K562 (cell line): Measurements from ENCODE around the gene ZER1. TPM values are rescaled to one million over a fixed set of nuclear protein-coding genes. Genes with fewer than 3 reads are reported as not detected.

Experiments
- GTF2A2 ChIP-seq: IDR thresholded peaks from 2 replicates; pipeline ENCODE4 v1.6.1; 2016; ENCODE audit warnings: mild to moderate bottlenecking, missing genetic modification characterization, missing compliant biosample characterization
- SIRT6 ChIP-seq: IDR thresholded peaks from one replicate; pipeline ENCODE4 v1.6.1; 2012; ENCODE audit warnings: low read depth, mild to moderate bottlenecking, control low read depth, inconsistent platforms, low read length, moderate library complexity
- polyA plus RNA-seq, 8 experiments: library from polyadenylated mRNA; depleted of rRNA in 4 of 8; stranded (reverse) in 5 of 8; unstranded in 3 of 8; fragments of >200 nt; fragmentation: Nextera tagmentation in 2 of 8; fragmentation: Illumina TruSeq in 1 of 8; extraction: Ambion mirVana in 2 of 8; extraction: Trizol in 1 of 8; gene quantifications; 2 replicates each; pipeline versions ENCODE4 v1.2.1 to v1.2.3, GENCODE V29; 2011 to 2014; ENCODE audit warnings: inconsistent platforms in 1 of 8, missing spikeins in 1 of 8
- total RNA-seq, 7 experiments: library from RNA; depleted of rRNA in 6 of 7; stranded (reverse); fragments of >200 nt in 6 of 7; fragmentation: Illumina TruSeq in 2 of 7; extraction: Trizol in 2 of 7; gene quantifications; 2 replicates each; pipeline versions ENCODE4 v1.2.1 to v1.2.3, GENCODE V29; 2011 to 2021; ENCODE audit warnings: low replicate concordance in 1 of 7
- TF ChIP-seq, protein P1 (sequence below): fragments of 450-650 bp; IDR thresholded peaks from 2 replicates; pipeline ENCODE4 v1.6.1; 2016; ENCODE audit warnings: borderline replicate concordance
- TF ChIP-seq, protein P2 (sequence below), 2 experiments: fragments of 450-650 bp in 1 of 2; sonication (generic) in 1 of 2; formaldehyde crosslinking in 1 of 2; IDR thresholded peaks; 2 replicates each; pipeline versions ENCODE4 v1.7.1 to v1.9.0; 2016 to 2022; ENCODE audit warnings: inconsistent platforms in 1 of 2, mild to moderate bottlenecking in 1 of 2, missing genetic modification reagents in 1 of 2
- TF ChIP-seq, protein P3 (sequence below): conservative IDR thresholded peaks from 2 replicates; pipeline ENCODE4 v1.6.1; 2011; ENCODE audit warnings: low read depth, mild to moderate bottlenecking, low read length; ENCODE audit not compliant: control insufficient read depth
- TF ChIP-seq, protein P4 (sequence below): sonication (generic); formaldehyde crosslinking; IDR thresholded peaks from 2 replicates; pipeline ENCODE4 v1.4.0; 2020; ENCODE audit warnings: mild to moderate bottlenecking, missing genetic modification reagents

ZER1 gene
- total and polyA plus RNA-seq, 9 of the 15 experiments (the other 6 are each of a cell fraction or from before 2014, with no cell fraction given) = 0.07 to 10.7 (median 6.2) TPM

DNA sequence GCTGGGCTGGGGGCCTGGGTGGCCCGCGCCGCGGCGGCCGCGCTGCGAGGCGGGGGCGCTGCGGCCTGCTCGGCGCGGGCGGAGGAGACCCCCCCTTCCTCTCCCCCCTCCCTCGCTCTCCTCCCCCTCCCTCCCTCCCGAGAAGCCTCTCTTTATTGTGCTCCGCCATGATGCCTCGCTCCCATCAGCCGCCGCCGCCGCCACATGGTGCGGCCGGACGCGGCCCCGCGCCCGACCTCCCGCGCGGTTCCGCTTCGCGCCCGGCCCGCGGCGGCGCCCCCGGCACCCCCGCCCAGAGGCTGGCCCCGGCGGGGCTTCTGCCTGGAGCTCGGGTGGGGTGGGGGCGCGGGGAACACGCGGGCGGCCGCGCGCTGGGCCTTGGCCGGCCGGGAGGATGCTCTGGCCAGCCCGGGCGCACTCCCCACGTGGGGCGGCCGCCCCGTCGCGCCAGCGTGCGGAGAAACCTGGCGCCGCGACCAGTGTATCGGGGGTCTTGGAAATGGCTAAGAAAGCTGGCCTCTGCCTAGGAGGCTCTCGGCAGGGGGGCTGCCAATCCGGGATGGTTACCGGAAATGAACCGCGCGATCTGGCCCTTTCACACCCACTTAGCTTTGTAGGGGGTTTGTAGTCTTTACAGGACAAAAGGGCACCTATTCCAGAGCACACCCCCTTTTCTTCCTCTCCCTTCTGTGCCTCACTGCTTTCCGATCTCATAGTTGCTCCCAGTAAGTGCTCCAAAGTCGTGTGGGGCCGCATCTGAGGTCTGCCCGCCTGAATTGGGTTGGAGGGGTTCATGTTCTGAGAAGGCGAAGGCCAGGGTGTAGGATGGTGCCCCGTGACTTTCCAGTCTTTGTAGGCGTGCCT, 81.7 kb downstream of the ZER1 start (continued):
- TF ChIP-seq, protein P1, sequence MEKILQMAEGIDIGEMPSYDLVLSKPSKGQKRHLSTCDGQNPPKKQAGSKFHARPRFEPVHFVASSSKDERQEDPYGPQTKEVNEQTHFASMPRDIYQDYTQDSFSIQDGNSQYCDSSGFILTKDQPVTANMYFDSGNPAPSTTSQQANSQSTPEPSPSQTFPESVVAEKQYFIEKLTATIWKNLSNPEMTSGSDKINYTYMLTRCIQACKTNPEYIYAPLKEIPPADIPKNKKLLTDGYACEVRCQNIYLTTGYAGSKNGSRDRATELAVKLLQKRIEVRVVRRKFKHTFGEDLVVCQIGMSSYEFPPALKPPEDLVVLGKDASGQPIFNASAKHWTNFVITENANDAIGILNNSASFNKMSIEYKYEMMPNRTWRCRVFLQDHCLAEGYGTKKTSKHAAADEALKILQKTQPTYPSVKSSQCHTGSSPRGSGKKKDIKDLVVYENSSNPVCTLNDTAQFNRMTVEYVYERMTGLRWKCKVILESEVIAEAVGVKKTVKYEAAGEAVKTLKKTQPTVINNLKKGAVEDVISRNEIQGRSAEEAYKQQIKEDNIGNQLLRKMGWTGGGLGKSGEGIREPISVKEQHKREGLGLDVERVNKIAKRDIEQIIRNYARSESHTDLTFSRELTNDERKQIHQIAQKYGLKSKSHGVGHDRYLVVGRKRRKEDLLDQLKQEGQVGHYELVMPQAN = peak; percentile 92
- TF ChIP-seq, protein P2, sequence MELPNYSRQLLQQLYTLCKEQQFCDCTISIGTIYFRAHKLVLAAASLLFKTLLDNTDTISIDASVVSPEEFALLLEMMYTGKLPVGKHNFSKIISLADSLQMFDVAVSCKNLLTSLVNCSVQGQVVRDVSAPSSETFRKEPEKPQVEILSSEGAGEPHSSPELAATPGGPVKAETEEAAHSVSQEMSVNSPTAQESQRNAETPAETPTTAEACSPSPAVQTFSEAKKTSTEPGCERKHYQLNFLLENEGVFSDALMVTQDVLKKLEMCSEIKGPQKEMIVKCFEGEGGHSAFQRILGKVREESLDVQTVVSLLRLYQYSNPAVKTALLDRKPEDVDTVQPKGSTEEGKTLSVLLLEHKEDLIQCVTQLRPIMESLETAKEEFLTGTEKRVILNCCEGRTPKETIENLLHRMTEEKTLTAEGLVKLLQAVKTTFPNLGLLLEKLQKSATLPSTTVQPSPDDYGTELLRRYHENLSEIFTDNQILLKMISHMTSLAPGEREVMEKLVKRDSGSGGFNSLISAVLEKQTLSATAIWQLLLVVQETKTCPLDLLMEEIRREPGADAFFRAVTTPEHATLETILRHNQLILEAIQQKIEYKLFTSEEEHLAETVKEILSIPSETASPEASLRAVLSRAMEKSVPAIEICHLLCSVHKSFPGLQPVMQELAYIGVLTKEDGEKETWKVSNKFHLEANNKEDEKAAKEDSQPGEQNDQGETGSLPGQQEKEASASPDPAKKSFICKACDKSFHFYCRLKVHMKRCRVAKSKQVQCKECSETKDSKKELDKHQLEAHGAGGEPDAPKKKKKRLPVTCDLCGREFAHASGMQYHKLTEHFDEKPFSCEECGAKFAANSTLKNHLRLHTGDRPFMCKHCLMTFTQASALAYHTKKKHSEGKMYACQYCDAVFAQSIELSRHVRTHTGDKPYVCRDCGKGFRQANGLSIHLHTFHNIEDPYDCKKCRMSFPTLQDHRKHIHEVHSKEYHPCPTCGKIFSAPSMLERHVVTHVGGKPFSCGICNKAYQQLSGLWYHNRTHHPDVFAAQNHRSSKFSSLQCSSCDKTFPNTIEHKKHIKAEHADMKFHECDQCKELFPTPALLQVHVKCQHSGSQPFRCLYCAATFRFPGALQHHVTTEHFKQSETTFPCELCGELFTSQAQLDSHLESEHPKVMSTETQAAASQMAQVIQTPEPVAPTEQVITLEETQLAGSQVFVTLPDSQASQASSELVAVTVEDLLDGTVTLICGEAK (IDR thresholded peaks at IDR 0.05) = peak; percentile 65; the same call in 1 of the 2 replicates
- TF ChIP-seq, protein P2 (CRISPR knock-in tag; IDR thresholded peaks at IDR 0.05) = no peak
- TF ChIP-seq, protein P3, sequence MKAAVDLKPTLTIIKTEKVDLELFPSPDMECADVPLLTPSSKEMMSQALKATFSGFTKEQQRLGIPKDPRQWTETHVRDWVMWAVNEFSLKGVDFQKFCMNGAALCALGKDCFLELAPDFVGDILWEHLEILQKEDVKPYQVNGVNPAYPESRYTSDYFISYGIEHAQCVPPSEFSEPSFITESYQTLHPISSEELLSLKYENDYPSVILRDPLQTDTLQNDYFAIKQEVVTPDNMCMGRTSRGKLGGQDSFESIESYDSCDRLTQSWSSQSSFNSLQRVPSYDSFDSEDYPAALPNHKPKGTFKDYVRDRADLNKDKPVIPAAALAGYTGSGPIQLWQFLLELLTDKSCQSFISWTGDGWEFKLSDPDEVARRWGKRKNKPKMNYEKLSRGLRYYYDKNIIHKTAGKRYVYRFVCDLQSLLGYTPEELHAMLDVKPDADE = peak; percentile 86; the same call in 1 of the 2 replicates
- no peak for TF ChIP-seq SIRT6
- TF ChIP-seq, protein P4, sequence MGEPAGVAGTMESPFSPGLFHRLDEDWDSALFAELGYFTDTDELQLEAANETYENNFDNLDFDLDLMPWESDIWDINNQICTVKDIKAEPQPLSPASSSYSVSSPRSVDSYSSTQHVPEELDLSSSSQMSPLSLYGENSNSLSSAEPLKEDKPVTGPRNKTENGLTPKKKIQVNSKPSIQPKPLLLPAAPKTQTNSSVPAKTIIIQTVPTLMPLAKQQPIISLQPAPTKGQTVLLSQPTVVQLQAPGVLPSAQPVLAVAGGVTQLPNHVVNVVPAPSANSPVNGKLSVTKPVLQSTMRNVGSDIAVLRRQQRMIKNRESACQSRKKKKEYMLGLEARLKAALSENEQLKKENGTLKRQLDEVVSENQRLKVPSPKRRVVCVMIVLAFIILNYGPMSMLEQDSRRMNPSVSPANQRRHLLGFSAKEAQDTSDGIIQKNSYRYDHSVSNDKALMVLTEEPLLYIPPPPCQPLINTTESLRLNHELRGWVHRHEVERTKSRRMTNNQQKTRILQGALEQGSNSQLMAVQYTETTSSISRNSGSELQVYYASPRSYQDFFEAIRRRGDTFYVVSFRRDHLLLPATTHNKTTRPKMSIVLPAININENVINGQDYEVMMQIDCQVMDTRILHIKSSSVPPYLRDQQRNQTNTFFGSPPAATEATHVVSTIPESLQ (CRISPR knock-in tag) = 0 out of 2 replicates have a peak, but pooled peaks have one; percentile 37
- no peak for TF ChIP-seq GTF2A2 (tag)
